ENCODE results near the gene CDH13.

The CDH13 gene

GRCh38 chr16:83799336-83799735, 1172.6 kb downstream of the CDH13 start:
- Histone ChIP-seq H3K4me3 (ENCODE audit: low read length) (no peak overlapping the region), H3K36me3 (ENCODE audit: control insufficient read depth, insufficient read depth, low read length) (no peaks in the 10 kb centered on the region), H3K9me3 (ENCODE audit: control insufficient read depth, insufficient read depth, low read length) (no peaks in the 10 kb centered on the region), H3K4me1 (ENCODE audit: control insufficient read depth, insufficient read depth, low read length) (no peaks in the 10 kb centered on the region; the same call in none of the 2 replicates), H3K27me3 (ENCODE audit: control insufficient read depth, insufficient read depth, low read length) (no peaks in the 10 kb centered on the region), H3K27ac (ENCODE audit: low read length) (no peak overlapping the region)
- WGBS (ENCODE audit: insufficient coverage, insufficient read length), result no CpG with 5 or more reads among the region's 1 CpG
- no peak for DNase-seq (ENCODE audit: low read depth, low spot score)

GRCh38 chr16:83802135-83802534, 1175.4 kb downstream of the CDH13 start:
- no peak for DNase-seq (ENCODE audit: low read depth, low spot score)
- Histone ChIP-seq H3K36me3 (ENCODE audit: control insufficient read depth, insufficient read depth, low read length) (no peaks in the 10 kb centered on the region), H3K27ac (ENCODE audit: low read length) (no peak overlapping the region), H3K4me1 (ENCODE audit: control insufficient read depth, insufficient read depth, low read length) (no peaks in the 10 kb centered on the region; the same call in none of the 2 replicates), H3K27me3 (ENCODE audit: control insufficient read depth, insufficient read depth, low read length) (no peaks in the 10 kb centered on the region), H3K4me3 (ENCODE audit: low read length) (no peak overlapping the region), H3K9me3 (ENCODE audit: control insufficient read depth, insufficient read depth, low read length) (no peaks in the 10 kb centered on the region)
- no CpG with 5 or more reads among the region's 6 CpGs for WGBS (ENCODE audit: insufficient coverage, insufficient read length)

- no peaks in the 10 kb centered on the region for H3K36me3 ChIP-seq (ENCODE audit: control insufficient read depth, insufficient read depth, low read length)
- no peak overlapping the region for H3K27ac ChIP-seq (ENCODE audit: low read length)
- H3K4me3 ChIP-seq (ENCODE audit: low read length), result no peak overlapping the region
- no CpG with 5 or more reads among the region's 11 CpGs for WGBS (ENCODE audit: insufficient coverage, insufficient read length)
- H3K9me3 ChIP-seq (ENCODE audit: control insufficient read depth, insufficient read depth, low read length), result no peaks in the 10 kb centered on the region
- H3K27me3 ChIP-seq (ENCODE audit: control insufficient read depth, insufficient read depth, low read length), result no peaks in the 10 kb centered on the region
- DNase-seq (ENCODE audit: low read depth, low spot score), result no peak
- no peaks in the 10 kb centered on the region; the same call in none of the 2 replicates for H3K4me1 ChIP-seq (ENCODE audit: control insufficient read depth, insufficient read depth, low read length)
These were observed 1175.9 kb downstream of the CDH13 start for GRCh38 chr16:83802554-83803205.

GRCh38 chr16:83803811-83804210, 1177.0 kb downstream of the CDH13 start:
- WGBS (ENCODE audit: insufficient coverage, insufficient read length), result no CpG with 5 or more reads among the region's 3 CpGs
- no peak overlapping the region for H3K4me3 ChIP-seq (ENCODE audit: low read length)
- no peak for DNase-seq (ENCODE audit: low read depth, low spot score)
- H3K27ac ChIP-seq (ENCODE audit: low read length), result no peak overlapping the region
- no peaks in the 10 kb centered on the region for H3K9me3 ChIP-seq (ENCODE audit: control insufficient read depth, insufficient read depth, low read length)
- H3K4me1 ChIP-seq (ENCODE audit: control insufficient read depth, insufficient read depth, low read length), result peaks cover 1% of the 10 kb centered on the region
- H3K27me3 ChIP-seq (ENCODE audit: control insufficient read depth, insufficient read depth, low read length), result no peaks in the 10 kb centered on the region
- H3K36me3 ChIP-seq (ENCODE audit: control insufficient read depth, insufficient read depth, low read length), result no peaks in the 10 kb centered on the region

- Histone ChIP-seq H3K4me1 (ENCODE audit: control insufficient read depth, insufficient read depth, low read length) (peaks cover 3% of the 10 kb centered on the region), H3K4me3 (ENCODE audit: low read length) (no peak overlapping the region), H3K27me3 (ENCODE audit: control insufficient read depth, insufficient read depth, low read length) (no peaks in the 10 kb centered on the region), H3K36me3 (ENCODE audit: control insufficient read depth, insufficient read depth, low read length) (no peaks in the 10 kb centered on the region), H3K27ac (ENCODE audit: low read length) (no peak overlapping the region), H3K9me3 (ENCODE audit: control insufficient read depth, insufficient read depth, low read length) (no peaks in the 10 kb centered on the region)
- DNase-seq (ENCODE audit: low read depth, low spot score), result no peak
- no CpG with 5 or more reads among the region's 5 CpGs for WGBS (ENCODE audit: insufficient coverage, insufficient read length)
These were observed 1177.6 kb downstream of the CDH13 start for GRCh38 chr16:83804366-83804765.

GRCh38 chr16:83806036-83806435, 1179.3 kb downstream of the CDH13 start:
- H3K4me3 ChIP-seq (ENCODE audit: low read length), result no peak overlapping the region
- DNase-seq (ENCODE audit: low read depth, low spot score), result no peak
- H3K27me3 ChIP-seq (ENCODE audit: control insufficient read depth, insufficient read depth, low read length), result no peaks in the 10 kb centered on the region
- H3K27ac ChIP-seq (ENCODE audit: low read length), result no peak overlapping the region
- H3K9me3 ChIP-seq (ENCODE audit: control insufficient read depth, insufficient read depth, low read length), result no peaks in the 10 kb centered on the region
- peaks cover 3% of the 10 kb centered on the region for H3K4me1 ChIP-seq (ENCODE audit: control insufficient read depth, insufficient read depth, low read length)
- H3K36me3 ChIP-seq (ENCODE audit: control insufficient read depth, insufficient read depth, low read length), result no peaks in the 10 kb centered on the region
- WGBS (ENCODE audit: insufficient coverage, insufficient read length), result no CpG with 5 or more reads among the region's 5 CpGs

- no peak overlapping the region for H3K4me3 ChIP-seq (ENCODE audit: low read length)
- no peaks in the 10 kb centered on the region for H3K27me3 ChIP-seq (ENCODE audit: control insufficient read depth, insufficient read depth, low read length)
- WGBS (ENCODE audit: insufficient coverage, insufficient read length), result no CpG with 5 or more reads among the region's 6 CpGs
- H3K27ac ChIP-seq (ENCODE audit: low read length), result no peak overlapping the region
- H3K36me3 ChIP-seq (ENCODE audit: control insufficient read depth, insufficient read depth, low read length), result no peaks in the 10 kb centered on the region
- peaks cover 3% of the 10 kb centered on the region for H3K4me1 ChIP-seq (ENCODE audit: control insufficient read depth, insufficient read depth, low read length)
- no peaks in the 10 kb centered on the region for H3K9me3 ChIP-seq (ENCODE audit: control insufficient read depth, insufficient read depth, low read length)
- no peak for DNase-seq (ENCODE audit: low read depth, low spot score)
These were observed 1180.0 kb downstream of the CDH13 start for GRCh38 chr16:83806731-83807130.

GRCh38 chr16:83807327-83807709, 1180.5 kb downstream of the CDH13 start:
- peaks cover 3% of the 10 kb centered on the region for H3K4me1 ChIP-seq (ENCODE audit: control insufficient read depth, insufficient read depth, low read length)
- no peaks in the 10 kb centered on the region for H3K36me3 ChIP-seq (ENCODE audit: control insufficient read depth, insufficient read depth, low read length)
- H3K4me3 ChIP-seq (ENCODE audit: low read length), result no peak overlapping the region
- H3K9me3 ChIP-seq (ENCODE audit: control insufficient read depth, insufficient read depth, low read length), result no peaks in the 10 kb centered on the region
- H3K27ac ChIP-seq (ENCODE audit: low read length), result no peak overlapping the region
- no peak for DNase-seq (ENCODE audit: low read depth, low spot score)
- no peaks in the 10 kb centered on the region for H3K27me3 ChIP-seq (ENCODE audit: control insufficient read depth, insufficient read depth, low read length)
- no CpG with 5 or more reads among the region's 8 CpGs for WGBS (ENCODE audit: insufficient coverage, insufficient read length)

GRCh38 chr16:83807710-83808572, 1181.2 kb downstream of the CDH13 start, which contains the start of gene HSBP1:
HSBP1 (plus strand) TSS chr16:83807978; CDS start chr16:83808077, 99 bp downstream.
- H3K36me3 ChIP-seq (ENCODE audit: control insufficient read depth, insufficient read depth, low read length), result no peaks in the 10 kb centered on the region
- no peak within 1 kb of the TSS for H3K27ac ChIP-seq (ENCODE audit: low read length)
- peak; percentile 82 for DNase-seq (ENCODE audit: low read depth, low spot score)
- H3K9me3 ChIP-seq (ENCODE audit: control insufficient read depth, insufficient read depth, low read length), result no peaks in the 10 kb centered on the region
- peak within 1 kb of the TSS; percentile 73 for H3K4me3 ChIP-seq (ENCODE audit: low read length)
- no peaks in the 10 kb centered on the region for H3K27me3 ChIP-seq (ENCODE audit: control insufficient read depth, insufficient read depth, low read length)
- no CpG with 5 or more reads among the region's 76 CpGs for WGBS (ENCODE audit: insufficient coverage, insufficient read length)
- peaks cover 5% of the 10 kb centered on the region for H3K4me1 ChIP-seq (ENCODE audit: control insufficient read depth, insufficient read depth, low read length)

- H3K4me1 ChIP-seq (ENCODE audit: control insufficient read depth, insufficient read depth, low read length), result peaks cover 9% of the 10 kb centered on the region
- no peak for DNase-seq (ENCODE audit: low read depth, low spot score)
These were observed 1181.8 kb downstream of the CDH13 start for GRCh38 chr16:83808573-83809014.

More at GRCh38 chr16:83808573-83809014, 1181.8 kb downstream of the CDH13 start:
- WGBS (ENCODE audit: insufficient coverage, insufficient read length), result no CpG with 5 or more reads among the region's 11 CpGs
- no peak overlapping the region for H3K27ac ChIP-seq (ENCODE audit: low read length)
- H3K36me3 ChIP-seq (ENCODE audit: control insufficient read depth, insufficient read depth, low read length), result no peaks in the 10 kb centered on the region
- H3K27me3 ChIP-seq (ENCODE audit: control insufficient read depth, insufficient read depth, low read length), result no peaks in the 10 kb centered on the region
- H3K9me3 ChIP-seq (ENCODE audit: control insufficient read depth, insufficient read depth, low read length), result no peaks in the 10 kb centered on the region
- peak overlapping the region; percentile 73; the same call in 1 of the 2 replicates for H3K4me3 ChIP-seq (ENCODE audit: low read length)
